ENCODE results near the gene BORCS5.

DNA sequence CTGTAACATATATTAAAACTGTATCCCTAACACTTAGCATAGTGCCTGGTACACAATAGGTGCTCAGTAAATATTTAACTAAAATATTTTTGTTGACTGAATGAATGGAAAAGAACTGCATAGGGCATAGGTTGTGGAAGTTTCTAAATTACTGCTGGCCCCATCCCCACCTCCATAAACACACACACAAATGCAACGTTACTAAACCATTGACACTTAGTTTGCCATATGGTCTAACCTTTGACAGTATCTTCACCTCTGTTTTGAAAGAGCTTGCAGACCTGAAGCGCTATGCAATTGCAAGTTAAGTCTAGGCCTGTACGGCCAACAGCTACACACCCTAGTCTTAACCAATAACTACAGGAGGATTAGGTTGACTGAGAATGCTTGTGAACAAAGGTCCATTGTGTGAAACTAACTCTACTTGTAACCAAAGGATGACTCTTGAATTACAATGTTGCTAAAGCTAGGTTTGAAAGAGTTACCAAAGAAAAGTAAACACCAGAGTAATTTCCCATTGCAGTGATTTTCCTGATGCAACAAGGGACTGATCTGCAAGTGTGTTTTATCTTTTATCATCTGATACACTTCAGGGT is 5.9 kb upstream of the BORCS5 start:
- TF ChIP-seq, protein P1, sequence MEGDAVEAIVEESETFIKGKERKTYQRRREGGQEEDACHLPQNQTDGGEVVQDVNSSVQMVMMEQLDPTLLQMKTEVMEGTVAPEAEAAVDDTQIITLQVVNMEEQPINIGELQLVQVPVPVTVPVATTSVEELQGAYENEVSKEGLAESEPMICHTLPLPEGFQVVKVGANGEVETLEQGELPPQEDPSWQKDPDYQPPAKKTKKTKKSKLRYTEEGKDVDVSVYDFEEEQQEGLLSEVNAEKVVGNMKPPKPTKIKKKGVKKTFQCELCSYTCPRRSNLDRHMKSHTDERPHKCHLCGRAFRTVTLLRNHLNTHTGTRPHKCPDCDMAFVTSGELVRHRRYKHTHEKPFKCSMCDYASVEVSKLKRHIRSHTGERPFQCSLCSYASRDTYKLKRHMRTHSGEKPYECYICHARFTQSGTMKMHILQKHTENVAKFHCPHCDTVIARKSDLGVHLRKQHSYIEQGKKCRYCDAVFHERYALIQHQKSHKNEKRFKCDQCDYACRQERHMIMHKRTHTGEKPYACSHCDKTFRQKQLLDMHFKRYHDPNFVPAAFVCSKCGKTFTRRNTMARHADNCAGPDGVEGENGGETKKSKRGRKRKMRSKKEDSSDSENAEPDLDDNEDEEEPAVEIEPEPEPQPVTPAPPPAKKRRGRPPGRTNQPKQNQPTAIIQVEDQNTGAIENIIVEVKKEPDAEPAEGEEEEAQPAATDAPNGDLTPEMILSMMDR (IDR thresholded peaks at IDR 0.05) = no peak
- TF ChIP-seq EZH2 (IDR thresholded peaks at IDR 0.05; ENCODE audit: borderline replicate concordance, insufficient read depth, low read depth, low read length, poor library complexity, severe bottlenecking) = no peak
